MM.1S (cell line): ENCODE results near the gene VPS16.

Experiments
- DNase-seq: peaks from one replicate; pipeline ENCODE4 v3.0.0-alpha.2; 2015
- H2AFZ ChIP-seq: fragments of 300-600 bp; sonication (generic); 2 replicates; pipeline ENCODE4 v1.6.0; 2016; ENCODE audit warnings: antibody characterized with exemption, low read length
- H3F3A ChIP-seq: fragments of 300-600 bp; sonication (generic); 2 replicates; pipeline ENCODE4 v1.6.1; 2016; ENCODE audit warnings: mild to moderate bottlenecking, antibody characterized with exemption, low read length, moderate library complexity, mixed read lengths; ENCODE audit not compliant: insufficient read depth
- H3K27ac ChIP-seq: fragments of 300-600 bp; sonication (generic); 2 replicates; pipeline ENCODE4 v1.5.1; 2016; ENCODE audit warnings: mild to moderate bottlenecking, low read length
- H3K27me3 ChIP-seq: fragments of 300-600 bp; sonication (generic); replicated peaks from 2 replicates; pipeline ENCODE4 v1.6.0; 2016; ENCODE audit warnings: low read length; ENCODE audit not compliant: insufficient read depth
- H3K36me3 ChIP-seq: fragments of 300-600 bp; sonication (generic); replicated peaks from 2 replicates; pipeline ENCODE4 v1.6.1; 2016; ENCODE audit warnings: mild to moderate bottlenecking, low read length, mixed read lengths; ENCODE audit not compliant: insufficient read depth
- H3K4me1 ChIP-seq: fragments of 300-600 bp; sonication (generic); 2 replicates; pipeline ENCODE4 v1.6.1; 2016; ENCODE audit warnings: low read length, mixed read lengths
- H3K4me2 ChIP-seq: fragments of 300-600 bp; sonication (generic); 2 replicates; pipeline ENCODE4 v1.6.0; 2016; ENCODE audit warnings: low read depth, low read length
- H3K4me3 ChIP-seq: fragments of 300-600 bp; sonication (generic); 2 replicates; pipeline ENCODE4 v1.5.1; 2016; ENCODE audit warnings: low read length, mixed read lengths
- H3K79me2 ChIP-seq: fragments of 300-600 bp; sonication (generic); 2 replicates; pipeline ENCODE4 v1.6.1; 2016; ENCODE audit warnings: mixed run types, low read length, mixed read lengths
- H3K9ac ChIP-seq: fragments of 300-600 bp; sonication (generic); 2 replicates; pipeline ENCODE4 v1.6.1; 2016; ENCODE audit warnings: low read length, mixed read lengths
- H3K9me2 ChIP-seq: fragments of 300-600 bp; sonication (generic); replicated peaks from 2 replicates; pipeline ENCODE4 v1.6.1; 2016; ENCODE audit warnings: mild to moderate bottlenecking, low read length, mixed read lengths; ENCODE audit not compliant: insufficient read depth
- H3K9me3 ChIP-seq: fragments of 300-600 bp; sonication (generic); replicated peaks from 2 replicates; pipeline ENCODE4 v1.6.1; 2016; ENCODE audit warnings: mild to moderate bottlenecking, low read length, mixed read lengths; ENCODE audit not compliant: insufficient read depth
- H4K20me1 ChIP-seq: fragments of 300-600 bp; sonication (generic); 2 replicates; pipeline ENCODE4 v1.6.1; 2016; ENCODE audit warnings: mild to moderate bottlenecking, low read length, moderate library complexity, mixed read lengths; ENCODE audit not compliant: insufficient read depth
- CTCF ChIP-seq: fragments of 300-600 bp; sonication (generic); IDR thresholded peaks from 2 replicates; pipeline ENCODE4 v1.5.1; 2016; ENCODE audit warnings: antibody characterized with exemption, low read length, mixed read lengths
- EZH2 ChIP-seq: fragments of 300-600 bp; sonication (generic); optimal IDR thresholded peaks from 2 replicates; pipeline ENCODE3; 2017; ENCODE audit warnings: low read depth, mild to moderate bottlenecking, antibody characterized with exemption, low read length, mixed read lengths
- EZH2phosphoT487 ChIP-seq: fragments of 300-600 bp; sonication (generic); IDR thresholded peaks from 2 replicates; pipeline ENCODE4 v1.6.1; 2018; ENCODE audit warnings: antibody characterized with exemption, low read length

Gene VPS16

DNA sequence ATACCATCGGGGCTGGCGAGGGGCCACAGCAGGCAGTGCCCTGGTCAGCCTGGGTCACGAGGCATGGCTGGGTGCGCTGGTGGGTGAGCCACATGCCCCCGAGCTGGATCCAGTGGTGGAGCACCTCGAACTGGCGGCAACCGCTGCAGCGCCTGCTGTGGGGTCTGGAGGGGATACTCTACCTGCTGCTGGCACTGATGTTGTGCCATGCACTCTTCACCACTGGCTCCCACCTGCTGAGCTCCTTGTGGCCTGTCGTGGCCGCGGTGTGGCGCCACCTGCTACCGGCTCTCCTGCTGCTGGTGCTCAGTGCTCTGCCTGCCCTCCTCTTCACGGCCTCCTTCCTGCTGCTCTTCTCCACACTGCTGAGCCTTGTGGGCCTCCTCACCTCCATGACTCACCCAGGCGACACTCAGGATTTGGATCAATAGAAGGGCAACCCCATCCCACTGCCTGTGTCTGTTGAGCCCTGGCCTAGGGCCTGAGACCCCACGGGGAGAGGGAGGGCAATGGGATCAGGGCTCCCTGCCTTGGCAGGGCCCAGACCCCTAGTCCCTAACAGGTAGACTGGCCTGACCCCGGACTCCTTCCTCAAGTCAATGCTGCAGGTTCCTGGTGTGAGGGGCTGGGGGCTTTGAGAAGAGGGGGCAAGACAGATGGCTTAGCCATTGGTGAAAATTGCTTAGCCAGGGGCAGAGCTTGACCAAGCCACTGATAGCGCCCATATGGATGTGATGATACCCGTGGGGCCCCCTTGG, 23.8 kb upstream of the VPS16 start:
- Histone ChIP-seq H3K79me2 (no peaks in the 10 kb centered on the region), H3F3A (no peaks in the 10 kb centered on the region), H4K20me1 (no peaks in the 10 kb centered on the region), H3K4me3 (no peak overlapping the region), H3K9me2 (no peaks in the 10 kb centered on the region), H3K36me3 (no peaks in the 10 kb centered on the region), H3K4me2 (no peak overlapping the region), H3K27ac (no peak overlapping the region), H3K27me3 (no peaks in the 10 kb centered on the region), H3K9me3 (no peaks in the 10 kb centered on the region), H3K9ac (no peak overlapping the region), H2AFZ (no peak overlapping the region), H3K4me1 (no peaks in the 10 kb centered on the region)
- TF ChIP-seq EZH2phosphoT487 = no peak
- TF ChIP-seq CTCF = peak; percentile 11
- no peak for TF ChIP-seq EZH2
- DNase-seq = no peak

DNA sequence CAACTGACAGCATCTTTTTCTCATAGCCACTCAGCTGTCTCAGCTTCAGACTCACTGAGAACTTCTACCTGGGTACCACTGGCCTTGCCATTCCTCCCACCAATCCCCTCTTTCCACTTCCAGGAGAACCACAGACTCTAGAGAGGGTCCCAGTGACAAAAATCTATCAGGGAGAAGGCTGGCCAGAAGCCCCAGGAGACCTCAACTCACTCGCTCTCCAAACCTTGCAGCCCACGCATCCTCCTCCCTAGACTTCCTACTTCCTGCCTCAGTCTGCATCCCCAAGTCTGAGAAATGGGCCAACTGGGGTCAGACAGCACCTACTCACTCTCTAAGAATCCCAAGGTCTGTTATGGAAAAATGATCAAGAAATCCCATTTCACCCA, 23.2 kb upstream of the VPS16 start:
- no peaks in the 10 kb centered on the region for H4K20me1 ChIP-seq

DNA sequence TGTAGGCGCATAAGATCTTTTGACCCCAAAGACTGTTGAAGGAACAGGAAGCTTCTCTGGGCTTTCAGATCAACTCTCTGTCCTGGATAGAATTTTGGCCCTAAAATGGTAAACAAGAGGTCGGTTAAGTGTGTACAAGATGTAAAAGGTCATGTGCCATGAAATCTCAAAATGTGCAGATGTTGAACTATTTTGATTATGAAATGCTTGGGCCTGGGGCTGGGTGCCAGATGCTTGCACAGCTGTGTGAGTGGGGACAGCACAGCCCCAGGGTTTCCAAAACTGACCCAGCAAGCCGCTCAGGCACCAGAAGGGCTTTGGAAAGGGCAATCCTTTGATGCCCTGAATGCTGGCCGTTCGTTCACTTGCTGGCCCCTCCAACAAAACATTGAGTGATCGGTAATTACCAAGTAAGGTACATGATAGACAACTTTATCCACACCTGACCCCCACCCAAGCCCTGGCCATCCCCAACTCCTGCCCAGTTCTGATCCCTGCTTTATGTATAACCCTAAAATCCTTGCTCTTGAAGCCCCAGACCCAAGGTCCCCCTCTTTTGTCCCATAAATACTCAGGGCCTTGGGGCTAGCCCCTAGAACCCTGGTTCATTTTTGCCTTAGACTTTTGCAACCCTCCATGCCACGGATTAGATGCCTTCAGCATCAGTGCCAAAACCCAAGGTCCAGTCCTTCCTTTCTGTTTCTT, 22.5 kb upstream of the VPS16 start:
- Histone ChIP-seq H3K9me2 (no peaks in the 10 kb centered on the region), H3K27me3 (no peaks in the 10 kb centered on the region)

More for the DNA sequence above, 23.2 kb upstream of the VPS16 start:
- H3K79me2 ChIP-seq = no peaks in the 10 kb centered on the region
- no peak overlapping the region for H3K9ac ChIP-seq
- H3K9me3 ChIP-seq = no peaks in the 10 kb centered on the region
- no peaks in the 10 kb centered on the region for H3F3A ChIP-seq
- H3K27me3 ChIP-seq = no peaks in the 10 kb centered on the region
- no peak overlapping the region for H2AFZ ChIP-seq
- no peak overlapping the region for H3K27ac ChIP-seq
- no peaks in the 10 kb centered on the region for H3K36me3 ChIP-seq
- H3K9me2 ChIP-seq = no peaks in the 10 kb centered on the region
- no peak for DNase-seq
- H3K4me2 ChIP-seq = no peak overlapping the region
- TF ChIP-seq EZH2 = no peak
- no peak for TF ChIP-seq CTCF
- TF ChIP-seq EZH2phosphoT487 = no peak
- no peaks in the 10 kb centered on the region for H3K4me1 ChIP-seq
- H3K4me3 ChIP-seq = no peak overlapping the region

More for the DNA sequence above, 22.5 kb upstream of the VPS16 start:
- no peaks in the 10 kb centered on the region for H3K9me3 ChIP-seq
- TF ChIP-seq EZH2phosphoT487 (no peak), EZH2 (no peak), CTCF (no peak)
- no peak overlapping the region for H3K4me2 ChIP-seq
- H2AFZ ChIP-seq = no peak overlapping the region
- no peaks in the 10 kb centered on the region for H3K79me2 ChIP-seq
- H3K9ac ChIP-seq = no peak overlapping the region
- no peaks in the 10 kb centered on the region for H4K20me1 ChIP-seq
- no peaks in the 10 kb centered on the region for H3K36me3 ChIP-seq
- no peak for DNase-seq
- H3K4me3 ChIP-seq = no peak overlapping the region
- H3F3A ChIP-seq = no peaks in the 10 kb centered on the region
- H3K4me1 ChIP-seq = no peaks in the 10 kb centered on the region
- no peak overlapping the region for H3K27ac ChIP-seq
